ENCODE results near the gene DOCK10. TPM values are rescaled to one million over a fixed set of nuclear protein-coding genes. Genes with fewer than 3 reads are reported as not detected.

Gene DOCK10
- total RNA-seq, 1 experiment from 2014 or later, result 5.8 TPM

DNA sequence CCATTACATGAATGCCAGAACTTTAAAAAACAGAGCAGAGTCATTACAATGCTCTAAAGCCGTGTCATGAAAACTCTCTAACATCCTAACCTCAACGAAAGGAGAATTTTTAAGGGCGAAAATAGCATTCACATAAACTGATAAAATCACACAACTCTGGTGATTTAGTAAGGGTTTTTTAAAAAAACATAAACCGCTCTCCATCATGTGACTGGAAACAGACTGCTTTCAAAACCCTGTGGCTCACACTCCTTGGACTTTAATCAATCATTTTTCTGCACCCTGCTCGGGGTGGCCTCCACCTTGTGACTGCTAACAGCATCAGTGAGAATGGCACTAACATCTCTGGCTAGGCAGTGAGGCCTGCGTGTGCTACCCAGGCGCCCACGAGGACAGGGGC is 12.1 kb downstream of the DOCK10 start:
- POLR2A ChIA-PET, result no interaction called here
- TF ChIP-seq TCF7L2 (IDR thresholded peaks at IDR 0.05; ENCODE audit: low read depth, low read length) (no peak), CTCF (IDR thresholded peaks at IDR 0.05) (no peak), POLR2AphosphoS5 (IDR thresholded peaks at IDR 0.05; ENCODE audit: low read depth, low read length) (no peak), SIN3A (IDR thresholded peaks at IDR 0.05; ENCODE audit: borderline replicate concordance, insufficient read depth, low read depth, low read length) (no peak)
- TF ChIP-seq, protein P1, sequence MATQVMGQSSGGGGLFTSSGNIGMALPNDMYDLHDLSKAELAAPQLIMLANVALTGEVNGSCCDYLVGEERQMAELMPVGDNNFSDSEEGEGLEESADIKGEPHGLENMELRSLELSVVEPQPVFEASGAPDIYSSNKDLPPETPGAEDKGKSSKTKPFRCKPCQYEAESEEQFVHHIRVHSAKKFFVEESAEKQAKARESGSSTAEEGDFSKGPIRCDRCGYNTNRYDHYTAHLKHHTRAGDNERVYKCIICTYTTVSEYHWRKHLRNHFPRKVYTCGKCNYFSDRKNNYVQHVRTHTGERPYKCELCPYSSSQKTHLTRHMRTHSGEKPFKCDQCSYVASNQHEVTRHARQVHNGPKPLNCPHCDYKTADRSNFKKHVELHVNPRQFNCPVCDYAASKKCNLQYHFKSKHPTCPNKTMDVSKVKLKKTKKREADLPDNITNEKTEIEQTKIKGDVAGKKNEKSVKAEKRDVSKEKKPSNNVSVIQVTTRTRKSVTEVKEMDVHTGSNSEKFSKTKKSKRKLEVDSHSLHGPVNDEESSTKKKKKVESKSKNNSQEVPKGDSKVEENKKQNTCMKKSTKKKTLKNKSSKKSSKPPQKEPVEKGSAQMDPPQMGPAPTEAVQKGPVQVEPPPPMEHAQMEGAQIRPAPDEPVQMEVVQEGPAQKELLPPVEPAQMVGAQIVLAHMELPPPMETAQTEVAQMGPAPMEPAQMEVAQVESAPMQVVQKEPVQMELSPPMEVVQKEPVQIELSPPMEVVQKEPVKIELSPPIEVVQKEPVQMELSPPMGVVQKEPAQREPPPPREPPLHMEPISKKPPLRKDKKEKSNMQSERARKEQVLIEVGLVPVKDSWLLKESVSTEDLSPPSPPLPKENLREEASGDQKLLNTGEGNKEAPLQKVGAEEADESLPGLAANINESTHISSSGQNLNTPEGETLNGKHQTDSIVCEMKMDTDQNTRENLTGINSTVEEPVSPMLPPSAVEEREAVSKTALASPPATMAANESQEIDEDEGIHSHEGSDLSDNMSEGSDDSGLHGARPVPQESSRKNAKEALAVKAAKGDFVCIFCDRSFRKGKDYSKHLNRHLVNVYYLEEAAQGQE (IDR thresholded peaks at IDR 0.05; ENCODE audit: insufficient read depth in 1 of 2, low read depth in 2 of 2, low read length in 1 of 2), result no peak
- intact Hi-C loops (cut with micrococcal nuclease; ENCODE audit: unreplicated experiment) (no loop called here), in situ Hi-C loops (cut with HindIII; ENCODE audit: low pct_unique_long_range_greater_than_20kb, low sequenced_read_pairs) (no loop called here)
- CTCF ChIA-PET, result no interaction called here
- DNase-seq (ENCODE audit: low read depth, low spot score) (no peak), ATAC-seq (no peak)
- Histone ChIP-seq H3K4me3 (ENCODE audit: low read depth in 2 of 2, low read length in 2 of 2) (no peak overlapping the region), H3K27me3 (ENCODE audit: control insufficient read depth, insufficient read depth, low read length) (no peaks in the 10 kb centered on the region; the same call in 1 of the 2 replicates), H3K27ac (ENCODE audit: low read length) (no peak overlapping the region), H3K36me3 (ENCODE audit: control insufficient read depth, insufficient read depth, low read length) (no peaks in the 10 kb centered on the region), H3K4me1 (ENCODE audit: control insufficient read depth, insufficient read depth, low read length) (no peaks in the 10 kb centered on the region), H3K9me3 (ENCODE audit: control insufficient read depth, insufficient read depth, low read depth, low read length) (no peaks in the 10 kb centered on the region)
- no TSS peak for BruUV-seq (replicated peaks)

DNA sequence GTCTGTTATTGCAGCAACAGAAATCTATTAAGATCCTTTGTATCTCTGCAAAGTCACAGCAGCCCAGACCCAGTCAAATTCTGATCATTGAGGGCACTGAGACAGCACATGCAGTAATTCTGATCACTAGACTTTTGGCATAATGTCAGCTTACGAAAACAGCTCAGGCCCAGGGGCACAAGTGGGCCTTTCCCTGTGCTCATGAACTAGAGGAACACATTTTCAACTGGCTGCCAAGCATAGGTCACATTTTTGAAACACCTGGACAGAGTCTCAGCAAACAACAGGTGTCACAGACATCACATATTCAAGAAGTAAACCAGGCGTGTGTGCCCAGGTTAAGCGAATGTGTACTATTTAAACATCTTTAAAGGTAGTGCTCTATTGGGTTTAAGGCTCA is 13.7 kb downstream of the DOCK10 start:
- DNase-seq (ENCODE audit: low read depth, low spot score) (no peak), ATAC-seq (no peak)
- Histone ChIP-seq H3K4me3 (ENCODE audit: low read depth in 2 of 2, low read length in 2 of 2) (no peak overlapping the region), H3K27me3 (ENCODE audit: control insufficient read depth, insufficient read depth, low read length) (no peaks in the 10 kb centered on the region), H3K27ac (ENCODE audit: low read length) (no peak overlapping the region), H3K9me3 (ENCODE audit: control insufficient read depth, insufficient read depth, low read depth, low read length) (no peaks in the 10 kb centered on the region), H3K4me1 (ENCODE audit: control insufficient read depth, insufficient read depth, low read length) (no peaks in the 10 kb centered on the region), H3K36me3 (ENCODE audit: control insufficient read depth, insufficient read depth, low read length) (no peaks in the 10 kb centered on the region)
- ChIA-PET POLR2A (no interaction called here), CTCF (no interaction called here)
- TF ChIP-seq SIN3A (IDR thresholded peaks at IDR 0.05; ENCODE audit: borderline replicate concordance, insufficient read depth, low read depth, low read length) (no peak), CTCF (IDR thresholded peaks at IDR 0.05) (no peak), POLR2AphosphoS5 (IDR thresholded peaks at IDR 0.05; ENCODE audit: low read depth, low read length) (no peak), TCF7L2 (IDR thresholded peaks at IDR 0.05; ENCODE audit: low read depth, low read length) (no peak)
- TF ChIP-seq, protein P1 (IDR thresholded peaks at IDR 0.05; ENCODE audit: insufficient read depth in 1 of 2, low read depth in 2 of 2, low read length in 1 of 2), result no peak
- intact Hi-C loops (cut with micrococcal nuclease; ENCODE audit: unreplicated experiment), result no loop called here
- in situ Hi-C loops (cut with HindIII; ENCODE audit: low pct_unique_long_range_greater_than_20kb, low sequenced_read_pairs), result no loop called here
- BruUV-seq (replicated peaks), result no TSS peak

Measured in Panc1 (cell line).